CD4-positive, alpha-beta T cell treated with Interleukin-6 at 100 ng/mL for 8 hours (primary cell): ENCODE measurements around the gene MAN1B1.
"Not testable (repeated sequence)": the region's sequence is repeated elsewhere in the genome, so short reads cannot be mapped to it uniquely, and the experiment has no call there.

Experiments
- DNase-seq: peaks from one replicate; pipeline ENCODE4 v3.0.0-alpha.2; 2020; ENCODE audit warnings: mixed read lengths, low spot score

The MAN1B1 gene

DNA sequence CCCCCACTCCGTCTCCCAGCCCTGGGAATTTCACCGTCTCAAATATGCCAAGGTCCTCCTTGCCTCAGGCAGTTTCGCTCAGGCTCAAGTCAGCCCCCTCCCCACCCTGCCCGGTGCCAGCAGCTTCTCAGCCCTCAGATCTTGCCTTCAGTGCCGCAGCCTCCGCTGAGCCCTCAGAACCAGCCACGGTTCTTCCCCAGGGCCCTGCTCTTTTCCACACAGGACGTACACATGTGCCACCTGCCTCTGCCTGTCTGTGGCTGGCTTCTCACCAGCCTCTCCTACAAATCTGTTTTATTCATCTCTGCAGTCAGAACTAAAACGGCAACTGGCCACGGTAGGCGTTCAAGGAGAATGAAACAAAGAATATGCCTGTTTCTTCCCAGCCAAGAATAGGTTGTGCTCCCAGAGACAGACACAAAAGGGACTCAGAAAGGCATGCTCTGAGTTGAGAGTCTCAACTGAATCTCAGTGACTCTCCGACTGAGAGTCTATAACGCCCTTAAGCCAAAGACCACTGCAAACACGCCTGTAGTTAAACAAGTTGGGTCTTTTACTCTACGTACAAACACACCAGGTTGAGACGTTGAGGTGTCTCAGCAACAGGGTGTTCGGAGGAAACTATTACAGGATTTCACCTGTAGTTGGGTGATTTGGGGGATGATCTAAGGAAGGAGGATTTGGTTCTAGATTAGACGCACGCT lies 41.5 kb downstream of the MAN1B1 start:
- DNase-seq, result no peak

DNA sequence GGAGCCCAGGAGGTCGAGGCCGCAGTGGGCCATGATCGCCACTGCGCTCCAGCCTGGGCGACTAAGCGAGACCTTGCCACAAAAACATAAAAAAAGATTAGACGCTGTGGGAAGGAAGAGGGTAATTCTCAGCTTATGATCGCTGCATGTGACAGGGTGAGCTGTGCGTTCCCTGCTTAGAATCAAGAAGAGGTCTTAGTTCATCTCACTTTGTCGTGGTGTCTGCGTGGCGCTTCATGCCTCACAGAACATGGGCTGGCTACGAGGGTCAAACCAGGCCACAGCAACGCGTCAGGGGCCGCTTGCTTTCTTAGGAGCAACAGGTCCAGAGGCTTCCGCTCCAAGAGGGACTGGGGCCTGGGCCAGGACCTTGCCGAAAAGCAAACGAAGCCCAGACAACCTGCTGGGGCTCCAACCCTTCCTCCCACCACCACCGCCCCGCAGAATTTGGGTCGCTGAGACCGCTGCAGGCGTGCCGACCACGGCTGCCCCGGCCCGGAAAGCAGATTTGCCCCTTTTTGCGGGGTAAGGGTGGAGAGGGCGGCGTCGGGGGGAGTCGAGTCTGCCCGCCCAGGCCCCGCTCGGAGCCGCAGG lies 42.2 kb downstream of the MAN1B1 start:
- no peak for DNase-seq

DNA sequence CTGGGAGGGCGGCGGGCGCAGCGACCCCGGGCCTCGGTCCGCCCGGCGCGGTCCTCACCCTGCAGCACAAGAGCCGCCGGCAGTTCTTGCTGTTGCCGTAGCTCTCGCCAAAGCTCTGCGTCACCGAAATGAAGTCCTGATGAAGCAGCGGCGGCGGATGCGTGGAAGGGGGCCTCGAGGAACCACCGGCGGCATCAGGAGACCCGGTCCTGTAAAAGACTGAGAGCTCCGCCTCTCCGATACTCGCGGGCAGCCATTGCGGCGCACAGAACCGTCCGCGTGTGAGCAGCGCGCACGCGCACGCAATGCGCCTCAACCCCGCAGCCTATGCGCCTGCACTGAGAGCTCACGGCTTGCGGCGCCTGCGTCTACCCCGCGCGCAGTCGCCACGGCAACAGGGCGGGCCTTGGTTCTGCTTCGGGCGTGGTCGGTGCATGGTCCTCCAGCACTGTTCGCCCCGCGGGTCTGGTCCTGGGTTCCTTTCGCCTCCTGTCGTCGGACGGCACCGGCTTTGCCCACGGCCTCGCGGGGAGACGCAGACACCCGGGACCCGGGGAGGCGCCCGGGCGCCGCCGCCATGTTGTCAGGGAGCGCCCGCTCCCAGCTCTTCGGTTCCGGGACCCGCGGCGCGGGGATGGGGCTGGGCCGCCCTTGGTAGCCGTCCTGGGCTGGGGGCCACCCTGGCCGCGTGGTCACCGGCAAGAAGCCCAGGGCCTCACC lies 42.8 kb downstream of the MAN1B1 start:
- peak; percentile 91 for DNase-seq

DNA sequence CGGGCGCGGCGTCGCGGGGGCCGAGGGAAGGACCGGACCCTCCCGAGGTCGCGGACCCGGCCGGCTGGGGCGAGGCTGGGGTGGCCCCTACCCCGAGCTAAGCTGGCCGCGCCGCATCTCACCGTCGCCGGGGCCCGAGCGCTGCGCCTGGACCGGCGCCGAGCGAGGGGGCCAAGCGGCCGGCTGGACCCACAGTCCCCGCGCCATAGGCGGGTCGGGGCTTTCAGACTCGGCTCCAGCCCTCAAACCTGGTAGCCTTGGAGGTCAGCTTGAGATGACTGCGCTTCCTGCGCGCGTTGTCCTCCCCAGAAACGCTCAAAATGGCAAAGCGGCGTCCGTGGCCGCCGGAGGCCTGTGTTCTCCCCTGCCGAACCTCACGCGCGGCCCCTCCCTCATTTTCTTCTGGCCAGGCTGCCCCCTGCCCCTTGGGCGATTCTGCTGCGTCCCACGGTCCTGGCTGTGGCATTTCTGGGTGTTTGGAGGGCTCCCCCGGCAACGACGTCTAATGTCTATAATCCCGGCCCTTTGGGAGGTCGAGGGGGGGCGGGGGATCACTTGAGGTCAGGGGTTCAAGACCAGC lies 43.5 kb downstream of the MAN1B1 start:
- no peak for DNase-seq

DNA sequence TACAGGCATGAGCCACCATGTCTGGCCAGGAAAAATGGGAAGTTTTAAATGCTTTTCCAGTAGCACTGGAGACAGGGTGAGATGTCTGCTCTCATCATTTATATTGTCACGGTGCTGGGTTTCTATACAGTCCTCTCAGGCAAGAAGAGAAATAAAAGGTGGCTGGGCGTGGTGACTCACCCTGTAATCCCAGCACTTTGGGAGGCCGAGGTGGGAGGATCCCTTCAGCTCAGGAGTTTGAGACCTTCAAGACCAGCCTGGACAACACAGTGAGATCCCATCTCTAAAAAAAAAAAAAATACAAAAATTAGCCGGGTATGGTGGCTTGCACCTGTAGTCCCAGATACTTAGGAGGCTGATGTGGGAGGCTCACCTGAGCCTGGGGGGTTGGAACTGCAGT lies 47.4 kb downstream of the MAN1B1 start:
- DNase-seq, result no peak

DNA sequence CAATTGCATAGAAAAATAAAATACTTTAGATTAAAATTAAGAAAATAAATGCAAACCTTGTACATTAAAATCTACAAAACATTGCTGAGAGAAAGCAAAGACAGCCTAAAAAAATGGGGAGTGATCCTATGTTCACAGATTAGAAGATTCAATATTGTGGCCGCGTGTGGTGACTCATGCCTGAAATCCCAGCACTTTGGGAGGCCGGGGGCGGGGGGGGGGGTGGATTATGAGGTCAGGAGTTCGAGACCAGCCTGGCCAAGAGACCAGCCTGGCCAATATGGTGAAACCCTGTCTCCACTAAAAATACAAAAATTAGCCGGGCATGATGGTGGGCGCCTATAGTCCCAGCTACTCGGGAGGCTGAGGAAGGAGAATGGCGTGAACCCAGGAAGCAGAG lies 48.4 kb downstream of the MAN1B1 start:
- not testable (repeated sequence) for DNase-seq

DNA sequence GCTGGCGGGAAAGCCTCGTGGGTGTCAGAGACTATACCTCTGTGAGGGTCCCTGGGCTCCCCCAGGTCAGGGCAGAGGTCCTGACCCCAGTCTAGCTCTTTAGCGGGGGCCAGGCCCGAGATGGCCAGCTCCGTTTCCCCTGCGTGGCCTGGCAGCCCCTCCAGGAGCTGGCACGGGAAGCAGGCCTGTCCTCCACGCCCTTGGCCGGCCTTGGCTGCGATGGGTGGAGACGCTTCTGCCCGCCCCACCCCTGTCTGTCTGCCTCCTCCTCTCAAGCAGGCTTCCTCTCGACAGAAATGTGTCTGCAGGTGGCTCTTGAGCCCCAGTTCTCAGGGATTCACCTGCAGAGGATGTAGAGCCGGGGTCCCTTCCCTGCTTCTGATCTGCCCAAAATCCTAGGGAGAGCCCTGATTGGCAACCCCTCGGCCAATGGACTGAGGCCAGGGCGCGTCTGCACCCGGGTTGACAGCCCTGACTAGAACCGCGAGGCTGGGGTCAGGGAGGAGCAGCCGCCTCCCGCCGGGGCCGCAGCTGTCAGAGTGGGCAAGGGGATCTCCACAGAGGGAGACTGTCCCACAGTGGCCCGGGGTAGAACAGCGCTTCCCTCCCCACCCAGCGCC lies 49.6 kb downstream of the MAN1B1 start:
- no peak for DNase-seq

DNA sequence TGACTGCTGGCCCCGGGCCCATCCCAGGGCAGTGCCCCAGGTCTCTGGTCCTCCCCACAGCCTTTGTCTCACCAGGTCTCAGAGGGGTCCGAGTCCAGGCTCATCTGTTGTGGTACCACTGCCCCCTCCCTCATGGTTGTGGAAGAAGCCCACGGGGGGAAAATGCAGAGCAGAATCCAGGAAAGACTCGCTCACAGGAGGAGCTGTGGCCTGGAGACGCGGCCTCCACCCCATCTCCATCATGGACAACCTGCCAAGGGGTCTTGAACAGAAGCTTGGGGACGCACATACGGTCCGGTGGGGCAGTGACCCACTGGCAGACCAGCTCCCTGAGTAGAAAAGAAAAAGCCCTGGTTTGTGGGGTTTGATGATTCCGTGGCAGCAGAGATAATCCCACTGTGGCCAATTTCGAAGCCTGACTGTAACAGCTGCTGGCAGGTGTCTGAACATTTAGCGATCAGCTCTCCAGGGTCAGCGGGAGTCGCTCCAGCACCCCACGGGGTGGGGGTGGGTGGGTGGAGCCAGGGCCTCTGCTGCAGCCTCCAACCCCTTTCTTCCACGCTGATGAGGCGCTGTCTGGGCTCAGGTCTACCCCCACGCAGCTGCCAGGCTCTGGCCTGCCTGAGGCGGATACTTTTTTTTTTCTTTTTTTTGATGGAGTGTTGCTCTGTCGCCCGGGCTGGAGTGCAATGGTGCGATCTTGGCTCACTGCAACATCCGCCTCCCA lies 50.3 kb downstream of the MAN1B1 start:
- no peak for DNase-seq

DNA sequence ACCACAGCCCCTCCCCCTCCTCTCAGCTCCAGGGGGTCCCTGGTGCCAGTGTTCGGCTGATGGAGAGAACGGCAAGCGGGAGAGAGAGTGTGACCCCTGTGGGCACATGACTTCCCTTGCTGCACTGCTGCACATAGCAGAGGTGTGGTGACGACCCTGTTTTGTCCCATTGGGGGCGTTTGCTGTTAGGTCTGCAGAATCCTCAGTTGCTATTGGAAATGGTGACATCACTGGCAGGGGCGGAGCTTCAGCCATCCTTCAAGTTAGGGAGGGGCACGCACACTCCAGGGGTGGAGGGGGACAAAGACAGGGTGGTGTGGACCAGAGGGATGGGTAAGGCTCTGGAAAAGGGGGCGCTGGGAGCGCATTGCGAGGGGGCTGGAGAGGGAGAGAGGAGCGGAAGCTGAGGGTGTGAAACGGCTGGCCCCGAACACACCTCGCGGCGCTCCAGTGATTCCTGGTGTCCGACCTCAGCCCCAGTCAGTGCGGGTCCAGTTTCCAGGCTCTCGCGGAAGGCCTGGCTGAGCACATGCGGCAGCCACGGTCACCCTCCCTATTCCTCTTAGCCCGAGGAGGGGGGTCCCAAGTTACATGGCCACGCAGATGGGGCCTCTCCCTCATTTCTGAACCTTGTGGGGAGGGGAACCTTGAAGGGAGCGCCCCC lies 51.4 kb downstream of the MAN1B1 start:
- DNase-seq, result no peak

DNA sequence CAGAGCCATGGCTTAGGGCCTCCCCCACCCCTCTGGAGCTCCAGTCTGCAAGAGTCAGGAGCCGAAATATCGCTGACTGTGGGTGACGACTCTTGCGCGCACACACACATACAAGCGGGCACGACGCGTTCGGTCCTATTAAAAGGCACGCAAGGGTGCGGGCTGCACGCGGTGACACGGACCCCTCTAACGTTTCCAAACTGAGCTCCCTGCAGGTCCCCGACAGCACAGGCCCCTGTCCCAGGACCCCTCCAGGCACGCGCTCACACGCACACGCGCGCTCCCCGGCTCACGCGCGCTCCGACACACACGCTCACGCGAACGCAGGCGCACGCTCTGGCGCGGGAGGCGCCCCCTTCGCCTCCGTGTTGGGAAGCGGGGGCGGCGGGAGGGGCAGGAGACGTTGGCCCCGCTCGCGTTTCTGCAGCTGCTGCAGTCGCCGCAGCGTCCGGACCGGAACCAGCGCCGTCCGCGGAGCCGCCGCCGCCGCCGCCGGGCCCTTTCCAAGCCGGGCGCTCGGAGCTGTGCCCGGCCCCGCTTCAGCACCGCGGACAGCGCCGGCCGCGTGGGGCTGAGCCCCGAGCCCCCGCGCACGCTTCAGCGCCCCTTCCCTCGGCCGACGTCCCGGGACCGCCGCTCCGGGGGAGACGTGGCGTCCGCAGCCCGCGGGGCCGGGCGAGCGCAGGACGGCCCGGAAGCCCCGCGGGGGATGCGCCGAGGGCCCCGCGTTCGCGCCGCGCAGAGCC lies 52.1 kb downstream of the MAN1B1 start, which contains the start of gene GRIN1:
Gene GRIN1, plus strand, starts transcription at position 433 of the 746 bp plus-strand sequence. CDS start 333 bp downstream, outside the sequence.
- DNase-seq, result no peak

DNA sequence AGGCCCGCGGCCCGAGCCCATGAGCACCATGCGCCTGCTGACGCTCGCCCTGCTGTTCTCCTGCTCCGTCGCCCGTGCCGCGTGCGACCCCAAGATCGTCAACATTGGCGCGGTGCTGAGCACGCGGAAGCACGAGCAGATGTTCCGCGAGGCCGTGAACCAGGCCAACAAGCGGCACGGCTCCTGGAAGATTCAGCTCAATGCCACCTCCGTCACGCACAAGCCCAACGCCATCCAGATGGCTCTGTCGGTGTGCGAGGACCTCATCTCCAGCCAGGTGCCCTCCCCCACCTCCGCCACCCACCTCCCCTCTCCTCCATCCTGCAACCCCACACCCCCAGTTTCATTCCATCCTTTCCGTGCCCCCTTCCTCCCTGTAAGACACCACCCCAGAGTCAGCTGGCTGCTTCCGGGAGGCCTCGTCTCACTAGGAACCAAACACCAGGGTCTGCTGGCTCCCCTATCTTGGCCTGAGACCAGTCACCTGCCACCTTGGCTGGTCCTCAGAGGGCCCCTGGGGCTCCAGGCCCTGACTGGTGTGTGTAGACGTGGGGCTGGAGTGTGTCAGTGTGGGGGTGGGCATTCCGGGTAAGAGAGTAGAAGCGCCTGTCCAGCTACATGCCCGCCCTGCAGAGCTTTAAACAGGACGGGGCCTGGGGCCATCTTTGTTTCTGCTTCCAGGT lies 52.8 kb downstream of the MAN1B1 start:
- DNase-seq, result no peak

DNA sequence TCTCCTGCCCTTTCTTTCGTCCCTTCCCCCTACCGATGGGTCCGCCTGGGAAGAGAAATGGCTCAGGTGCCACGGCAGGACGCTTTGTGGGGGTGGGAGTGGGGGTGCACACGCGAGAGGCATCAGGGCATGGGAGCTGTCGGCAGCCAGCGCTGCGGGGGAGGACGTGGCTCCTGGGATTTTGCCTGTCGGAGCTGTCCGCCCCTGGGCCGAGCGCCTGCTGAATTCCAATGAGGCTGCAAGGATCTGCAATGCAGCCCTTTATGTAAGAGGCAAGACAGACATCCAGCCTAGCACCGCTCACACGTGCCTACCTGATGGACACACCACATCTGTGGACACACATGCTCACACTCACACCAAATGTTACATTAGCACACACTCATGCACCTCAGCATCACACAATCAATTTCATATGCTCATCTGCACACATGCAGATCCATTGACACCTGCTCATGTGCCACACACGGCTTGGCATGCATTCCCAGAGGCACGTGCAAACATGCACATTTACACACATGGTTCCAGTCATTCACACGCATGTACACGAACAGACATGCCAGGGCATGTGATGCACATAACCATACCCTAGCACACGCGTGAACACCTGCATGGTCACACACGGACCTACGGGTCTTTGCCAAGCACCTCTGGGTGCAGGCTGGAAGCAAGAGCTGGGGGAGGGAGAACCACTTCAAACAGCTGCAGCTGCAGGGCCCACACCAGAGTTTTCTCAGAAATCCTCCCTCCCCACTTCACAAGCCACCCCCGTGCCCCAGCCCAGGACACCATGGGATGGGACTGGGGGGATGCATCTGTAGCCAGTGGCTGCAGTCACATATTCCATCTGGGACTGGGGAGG lies 53.6 kb downstream of the MAN1B1 start:
- no peak for DNase-seq

DNA sequence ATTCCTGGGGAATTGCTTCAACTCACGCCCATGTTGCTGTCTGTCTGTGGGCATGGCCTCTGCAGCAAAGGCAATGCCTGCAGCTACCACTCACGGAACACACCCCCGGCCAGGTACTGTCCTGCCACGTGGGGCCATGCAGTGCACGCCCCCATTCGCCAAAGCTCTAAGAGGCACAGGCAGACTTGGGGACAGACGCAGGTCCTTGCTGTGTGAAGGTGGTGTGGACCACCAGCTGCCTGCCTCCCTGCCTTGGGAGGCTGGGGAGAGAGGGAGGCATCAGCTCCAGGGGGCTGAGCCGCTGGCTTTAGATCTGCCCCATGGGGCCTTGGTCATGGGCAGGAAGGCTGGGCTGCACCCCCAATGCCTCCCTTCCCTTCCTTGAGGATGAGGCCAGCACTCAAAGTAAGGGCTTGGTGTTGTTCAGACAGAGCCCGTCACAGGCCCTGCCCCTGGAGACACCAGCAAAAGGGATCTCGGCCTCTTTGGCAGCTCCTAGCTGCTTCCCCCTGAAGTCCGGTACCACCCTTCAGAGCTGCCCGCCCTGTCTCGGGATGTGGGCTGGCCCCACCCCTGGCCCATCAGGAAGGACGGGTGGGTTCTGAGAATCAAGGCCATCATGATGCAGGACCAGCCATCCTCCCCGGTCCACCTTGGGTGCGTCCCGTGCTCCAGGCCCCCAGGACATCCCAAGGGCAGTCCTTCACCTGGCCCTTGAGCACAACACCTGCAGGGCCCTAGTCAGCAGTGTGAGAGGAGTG lies 54.4 kb downstream of the MAN1B1 start:
- no peak for DNase-seq

DNA sequence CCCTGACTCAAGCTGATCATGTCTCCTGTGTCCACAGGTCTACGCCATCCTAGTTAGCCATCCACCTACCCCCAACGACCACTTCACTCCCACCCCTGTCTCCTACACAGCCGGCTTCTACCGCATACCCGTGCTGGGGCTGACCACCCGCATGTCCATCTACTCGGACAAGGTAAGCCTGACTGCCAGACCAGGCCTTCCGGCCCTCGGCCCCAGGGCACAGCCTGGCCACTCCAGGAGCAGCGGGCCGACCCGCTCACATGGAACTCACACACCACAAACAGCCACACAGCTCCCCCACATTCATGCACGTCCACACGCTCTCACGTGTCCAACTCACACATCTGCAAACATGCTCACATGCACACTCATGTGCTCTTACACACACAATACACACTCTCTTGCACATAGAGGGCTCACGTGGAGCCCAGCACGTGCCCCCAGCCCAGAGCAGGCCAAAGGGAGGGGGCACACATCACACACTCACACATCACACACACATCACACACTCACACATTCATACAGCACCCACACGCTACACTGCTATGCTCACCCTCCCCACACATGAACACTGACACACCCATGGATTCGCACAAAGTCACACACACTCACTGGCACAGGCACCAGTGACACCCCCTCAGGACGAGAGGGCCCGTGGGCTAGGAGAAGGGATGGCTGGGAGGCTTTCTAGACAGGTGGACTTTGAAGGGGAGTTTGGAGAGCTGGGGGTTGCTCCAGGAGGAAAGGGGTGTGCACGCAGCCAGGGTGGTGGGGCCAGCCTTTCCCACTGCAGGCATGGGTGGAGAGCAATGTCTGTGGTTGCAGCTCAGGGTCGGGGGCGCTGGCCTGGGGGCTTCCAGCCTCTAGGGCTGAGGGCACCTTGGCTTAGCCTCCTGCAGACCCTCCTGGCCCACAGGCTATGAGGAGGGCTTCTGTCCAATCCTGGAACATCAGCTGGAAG lies 55.5 kb downstream of the MAN1B1 start:
- no peak for DNase-seq

DNA sequence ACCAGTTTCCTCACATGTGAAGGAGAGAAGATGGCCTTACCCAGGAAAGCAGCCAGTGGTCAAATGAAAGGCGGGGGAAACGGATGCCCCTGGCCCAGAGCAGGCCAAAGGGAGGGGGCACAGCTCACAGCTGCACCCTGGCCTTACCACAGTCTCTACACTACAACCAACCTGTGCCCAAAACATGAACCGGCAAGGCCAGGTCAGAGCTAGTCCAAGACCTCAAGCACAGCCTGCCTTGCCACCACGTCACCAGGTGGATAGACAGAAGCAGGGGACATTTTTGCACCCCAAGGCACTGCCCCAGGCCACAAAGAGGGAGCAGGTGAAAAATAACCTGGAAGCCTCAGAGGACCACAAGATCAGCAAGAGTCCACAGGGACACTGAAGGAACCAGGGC lies 56.7 kb downstream of the MAN1B1 start:
- DNase-seq, result no peak

DNA sequence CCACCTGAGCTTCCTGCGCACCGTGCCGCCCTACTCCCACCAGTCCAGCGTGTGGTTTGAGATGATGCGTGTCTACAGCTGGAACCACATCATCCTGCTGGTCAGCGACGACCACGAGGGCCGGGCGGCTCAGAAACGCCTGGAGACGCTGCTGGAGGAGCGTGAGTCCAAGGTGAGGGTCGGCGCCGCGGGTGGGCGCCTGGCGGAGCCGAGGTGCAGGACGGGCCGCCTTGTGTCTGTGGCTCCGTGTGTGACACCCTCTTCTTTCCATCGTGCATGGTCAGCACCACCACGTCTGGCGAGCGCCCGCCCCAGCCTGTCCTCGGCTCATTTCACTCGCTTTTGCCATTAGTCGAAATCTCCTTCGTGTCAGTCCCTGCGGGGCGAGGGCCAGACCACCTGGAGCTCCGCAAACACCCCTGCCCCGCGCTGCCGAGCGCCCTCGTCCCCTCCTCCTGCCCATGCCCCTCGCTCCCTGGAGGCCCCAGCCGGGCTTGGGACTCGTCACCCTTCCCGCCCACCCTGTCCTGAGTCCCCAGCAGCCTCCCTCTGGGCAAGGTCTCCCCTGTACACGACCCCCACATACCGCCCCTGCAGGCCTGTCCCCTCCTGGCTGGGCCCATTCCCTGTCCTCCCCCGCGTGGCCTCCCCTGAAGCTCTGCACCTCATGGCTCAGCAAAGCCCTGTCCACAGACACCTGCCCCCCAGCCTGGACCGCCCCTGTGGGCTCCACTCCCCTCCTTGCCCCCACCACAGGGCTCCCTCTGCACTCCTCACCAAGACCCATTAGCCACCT lies 59.1 kb downstream of the MAN1B1 start:
- DNase-seq, result no peak
